Mesothelial cell of epicardium (in vitro differentiated cells): ENCODE measurements around the gene IL2RA. TPM values are rescaled to one million over a fixed set of nuclear protein-coding genes. Genes with fewer than 3 reads are reported as not detected.

Experiments used
- DNase-seq, 2 experiments: peaks; one replicate each; pipeline ENCODE4 v3.0.0; 2021; ENCODE audit warnings: low spot score in 2 of 2; ENCODE audit not compliant: unreplicated experiment in 2 of 2
- H3K27ac Mint-ChIP-seq: 2 replicates; pipeline ENCODE4 v1.8.0; 2021; ENCODE audit warnings: mixed read lengths
- H3K27me3 Mint-ChIP-seq: 2 replicates; pipeline ENCODE4 v1.8.0; 2021; ENCODE audit warnings: low read depth, mixed read lengths
- H3K36me3 Mint-ChIP-seq: 2 replicates; pipeline ENCODE4 v1.8.0; 2021; ENCODE audit warnings: mixed read lengths
- H3K4me1 Mint-ChIP-seq: 2 replicates; pipeline ENCODE4 v1.8.0; 2021; ENCODE audit warnings: mixed read lengths
- H3K4me3 Mint-ChIP-seq: 2 replicates; pipeline ENCODE4 v1.8.0; 2021; ENCODE audit warnings: mild to moderate bottlenecking, moderate library complexity, mixed read lengths
- H3K9me3 Mint-ChIP-seq: 2 replicates; pipeline ENCODE4 v1.8.0; 2021; ENCODE audit warnings: mixed read lengths
- CTCF ChIP-seq: fragments of 200-600 bp; sonication (generic); IDR thresholded peaks from one replicate; pipeline ENCODE4 v1.5.0; 2021; ENCODE audit warnings: antibody characterized with exemption; ENCODE audit not compliant: unreplicated experiment
- total RNA-seq: library from RNA; stranded (reverse); gene quantifications from 3 replicates; pipeline ENCODE4 v1.2.1, GENCODE V29; 2021

Gene IL2RA
- total RNA-seq, 1 donor from 2014 or later: not detected

GRCh38 chr10:6077071-6077675, 15.0 kb upstream of the IL2RA start:
- peaks cover 4% of the 10 kb centered on the region for H3K4me1 Mint-ChIP-seq

GRCh38 chr10:6074489-6075301, 12.5 kb upstream of the IL2RA start:
- Mint-ChIP-seq H3K9me3 (no peaks in the 10 kb centered on the region), H3K36me3 (no peaks in the 10 kb centered on the region), H3K4me1 (peaks cover 4% of the 10 kb centered on the region), H3K4me3 (no peak overlapping the region), H3K27me3 (peaks cover 62% of the 10 kb centered on the region), H3K27ac (no peak overlapping the region)
- TF ChIP-seq CTCF: no peak
- no peak for DNase-seq

More at GRCh38 chr10:6077071-6077675, 15.0 kb upstream of the IL2RA start:
- Mint-ChIP-seq H3K36me3 (no peaks in the 10 kb centered on the region), H3K27ac (no peak overlapping the region), H3K9me3 (peaks cover 5% of the 10 kb centered on the region), H3K4me3 (no peak overlapping the region), H3K27me3 (peaks cover 73% of the 10 kb centered on the region)
- TF ChIP-seq CTCF: no peak
- DNase-seq: no peak

GRCh38 chr10:6072215-6072934, 10.2 kb upstream of the IL2RA start:
- Mint-ChIP-seq H3K27me3 (peaks cover 54% of the 10 kb centered on the region), H3K27ac (no peak overlapping the region), H3K36me3 (no peaks in the 10 kb centered on the region), H3K4me3 (no peak overlapping the region), H3K9me3 (no peaks in the 10 kb centered on the region), H3K4me1 (peaks cover 4% of the 10 kb centered on the region)
- no peak for DNase-seq
- TF ChIP-seq CTCF: no peak

GRCh38 chr10:6071181-6072175, 9.3 kb upstream of the IL2RA start:
- no peaks in the 10 kb centered on the region for H3K9me3 Mint-ChIP-seq
- no peak for TF ChIP-seq CTCF
- no peak overlapping the region for H3K4me3 Mint-ChIP-seq
- peaks cover 4% of the 10 kb centered on the region for H3K4me1 Mint-ChIP-seq
- H3K27ac Mint-ChIP-seq: no peak overlapping the region
- DNase-seq: no peak
- no peaks in the 10 kb centered on the region for H3K36me3 Mint-ChIP-seq
- H3K27me3 Mint-ChIP-seq: peaks cover 49% of the 10 kb centered on the region

- Mint-ChIP-seq H3K4me3 (no peak overlapping the region), H3K27ac (no peak overlapping the region), H3K27me3 (peaks cover 46% of the 10 kb centered on the region), H3K9me3 (no peaks in the 10 kb centered on the region), H3K36me3 (no peaks in the 10 kb centered on the region), H3K4me1 (peaks cover 4% of the 10 kb centered on the region)
- DNase-seq: no peak
- TF ChIP-seq CTCF: no peak
These were observed 8.5 kb upstream of the IL2RA start for GRCh38 chr10:6070660-6071059.
